WTC11 (cell line): Measurements from ENCODE around the gene CLNK.

Experiments used
- CREB1 ChIP-seq: sonication (generic); formaldehyde crosslinking; IDR thresholded peaks from 2 replicates; pipeline ENCODE4 v1.8.0; 2023; ENCODE audit warnings: mild to moderate bottlenecking, missing genetic modification reagents
- TF ChIP-seq, protein P1 (sequence below): sonication (generic); formaldehyde crosslinking; IDR thresholded peaks from 2 replicates; pipeline ENCODE4 v1.8.1; 2023; ENCODE audit warnings: mild to moderate bottlenecking, missing genetic modification reagents
- TF ChIP-seq, protein P2 (sequence below): fragments of 200-600 bp; IDR thresholded peaks from 2 replicates; pipeline ENCODE4 v1.8.0; 2022; ENCODE audit warnings: antibody characterized with exemption

DNA sequence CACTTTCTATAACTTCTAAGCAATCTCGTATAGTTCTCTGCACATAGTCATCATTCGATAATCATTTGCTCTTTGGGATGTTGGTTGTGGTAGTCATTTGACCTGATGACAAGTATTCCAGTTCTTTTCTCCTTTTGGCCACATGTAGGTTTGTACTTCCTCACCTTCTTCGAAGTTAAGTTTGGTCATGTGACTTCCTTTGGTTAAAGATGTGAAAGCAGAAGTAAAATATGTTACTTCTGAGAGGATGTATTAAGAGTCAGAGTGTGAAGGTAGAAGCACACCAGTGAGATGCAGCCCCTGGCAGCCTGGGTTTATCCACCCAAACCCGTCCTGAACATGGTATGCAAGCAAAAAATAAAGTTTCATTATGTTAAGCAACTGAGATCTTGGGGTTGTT lies 178.5 kb downstream of the CLNK start:
- no peak for TF ChIP-seq CREB1 (CRISPR knock-in tag)
- TF ChIP-seq, protein P1, sequence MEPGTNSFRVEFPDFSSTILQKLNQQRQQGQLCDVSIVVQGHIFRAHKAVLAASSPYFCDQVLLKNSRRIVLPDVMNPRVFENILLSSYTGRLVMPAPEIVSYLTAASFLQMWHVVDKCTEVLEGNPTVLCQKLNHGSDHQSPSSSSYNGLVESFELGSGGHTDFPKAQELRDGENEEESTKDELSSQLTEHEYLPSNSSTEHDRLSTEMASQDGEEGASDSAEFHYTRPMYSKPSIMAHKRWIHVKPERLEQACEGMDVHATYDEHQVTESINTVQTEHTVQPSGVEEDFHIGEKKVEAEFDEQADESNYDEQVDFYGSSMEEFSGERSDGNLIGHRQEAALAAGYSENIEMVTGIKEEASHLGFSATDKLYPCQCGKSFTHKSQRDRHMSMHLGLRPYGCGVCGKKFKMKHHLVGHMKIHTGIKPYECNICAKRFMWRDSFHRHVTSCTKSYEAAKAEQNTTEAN (CRISPR knock-in tag), result no peak
- TF ChIP-seq, protein P2, sequence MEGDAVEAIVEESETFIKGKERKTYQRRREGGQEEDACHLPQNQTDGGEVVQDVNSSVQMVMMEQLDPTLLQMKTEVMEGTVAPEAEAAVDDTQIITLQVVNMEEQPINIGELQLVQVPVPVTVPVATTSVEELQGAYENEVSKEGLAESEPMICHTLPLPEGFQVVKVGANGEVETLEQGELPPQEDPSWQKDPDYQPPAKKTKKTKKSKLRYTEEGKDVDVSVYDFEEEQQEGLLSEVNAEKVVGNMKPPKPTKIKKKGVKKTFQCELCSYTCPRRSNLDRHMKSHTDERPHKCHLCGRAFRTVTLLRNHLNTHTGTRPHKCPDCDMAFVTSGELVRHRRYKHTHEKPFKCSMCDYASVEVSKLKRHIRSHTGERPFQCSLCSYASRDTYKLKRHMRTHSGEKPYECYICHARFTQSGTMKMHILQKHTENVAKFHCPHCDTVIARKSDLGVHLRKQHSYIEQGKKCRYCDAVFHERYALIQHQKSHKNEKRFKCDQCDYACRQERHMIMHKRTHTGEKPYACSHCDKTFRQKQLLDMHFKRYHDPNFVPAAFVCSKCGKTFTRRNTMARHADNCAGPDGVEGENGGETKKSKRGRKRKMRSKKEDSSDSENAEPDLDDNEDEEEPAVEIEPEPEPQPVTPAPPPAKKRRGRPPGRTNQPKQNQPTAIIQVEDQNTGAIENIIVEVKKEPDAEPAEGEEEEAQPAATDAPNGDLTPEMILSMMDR, result no peak
